GM18499 (cell line): ENCODE measurements around the gene BIN2.

Experiments used
- ATAC-seq: cut with Tn5 transposase; IDR thresholded peaks from one replicate; pipeline ENCODE4 v1.9.1; 2021; ENCODE audit warnings: moderate number of reproducible peaks; ENCODE audit not compliant: insufficient read depth, unreplicated experiment

The BIN2 gene

GRCh38 chr12:51323966-51324895 is at the start of gene BIN2:
Gene BIN2, minus strand, starts transcription at chr12:51324174. Its CDS starts 72 bp downstream, at chr12:51324102.
- ATAC-seq = no peak

GRCh38 chr12:51373187-51373586 is 49.2 kb upstream of the BIN2 start:
- ATAC-seq = no peak

- ATAC-seq = no peak
Measured at GRCh38 chr12:51372021-51372420, 48.0 kb upstream of the BIN2 start.

GRCh38 chr12:51371295-51371953 is 47.5 kb upstream of the BIN2 start:
- ATAC-seq = no peak

- no peak for ATAC-seq
Measured at GRCh38 chr12:51370667-51371066, 46.7 kb upstream of the BIN2 start.

GRCh38 chr12:51369581-51369980 is 45.6 kb upstream of the BIN2 start:
- no peak for ATAC-seq

- ATAC-seq = peak; percentile 92
Measured at GRCh38 chr12:51368640-51369517, 44.9 kb upstream of the BIN2 start.

GRCh38 chr12:51365276-51365675 is 41.3 kb upstream of the BIN2 start:
- no peak for ATAC-seq

- no peak for ATAC-seq
Measured at GRCh38 chr12:51364001-51364400, 40.0 kb upstream of the BIN2 start.

GRCh38 chr12:51362747-51363342 is 38.9 kb upstream of the BIN2 start:
- ATAC-seq = no peak

GRCh38 chr12:51362307-51362706 is 38.3 kb upstream of the BIN2 start:
- ATAC-seq = no peak

GRCh38 chr12:51361161-51362016 is 37.4 kb upstream of the BIN2 start:
- no peak for ATAC-seq

GRCh38 chr12:51360315-51360714 is 36.3 kb upstream of the BIN2 start:
- no peak for ATAC-seq

GRCh38 chr12:51359851-51360250 is 35.9 kb upstream of the BIN2 start:
- ATAC-seq = no peak

- ATAC-seq = no peak
Measured at GRCh38 chr12:51358496-51358895, 34.5 kb upstream of the BIN2 start.

- no peak for ATAC-seq
Measured at GRCh38 chr12:51357374-51358047, 33.5 kb upstream of the BIN2 start.

GRCh38 chr12:51351913-51352532 is 28.0 kb upstream of the BIN2 start:
- no peak for ATAC-seq

GRCh38 chr12:51349026-51349425 is 25.1 kb upstream of the BIN2 start:
- ATAC-seq = no peak
